GM20000 (cell line): ENCODE results near the gene ZNF431.
"Not testable (repeated sequence)": the region's sequence is repeated elsewhere in the genome, so short reads cannot be mapped to it uniquely, and the experiment has no call there.

Experiments used
- DNase-seq: peaks from one replicate; pipeline ENCODE4 v3.0.0; 2012; ENCODE audit warnings: low spot score
- CTCF ChIP-seq: IDR thresholded peaks from 2 replicates; pipeline ENCODE4 v1.5.1; 2012; ENCODE audit warnings: mild to moderate bottlenecking, control low read depth; ENCODE audit errors: extremely low read depth, missing control alignments

ZNF431 gene

GRCh38 chr19:21130097-21130775 is 11.6 kb upstream of the ZNF431 start:
- TF ChIP-seq CTCF, result no peak
- no peak for DNase-seq

- TF ChIP-seq CTCF, result no peak
- DNase-seq, result no peak
Measured at GRCh38 chr19:21133633-21134032, 8.2 kb upstream of the ZNF431 start.

GRCh38 chr19:21134934-21135366 is 6.9 kb upstream of the ZNF431 start:
- TF ChIP-seq CTCF, result no peak
- DNase-seq, result no peak

GRCh38 chr19:21135433-21135832 is 6.4 kb upstream of the ZNF431 start:
- no peak for DNase-seq

GRCh38 chr19:21138130-21138529 is 3.7 kb upstream of the ZNF431 start:
- no peak for TF ChIP-seq CTCF
- no peak for DNase-seq

More at GRCh38 chr19:21135433-21135832, 6.4 kb upstream of the ZNF431 start:
- TF ChIP-seq CTCF, result no peak

GRCh38 chr19:21141006-21141405 is 834 bp upstream of the ZNF431 start:
- DNase-seq, result not testable (repeated sequence)

GRCh38 chr19:21143428-21143827 is 1.6 kb downstream of the ZNF431 start:
- DNase-seq, result no peak
- no peak for TF ChIP-seq CTCF

GRCh38 chr19:21143854-21144253 is 2.0 kb downstream of the ZNF431 start:
- no peak for DNase-seq
- TF ChIP-seq CTCF, result no peak
